Activated CD8-positive, alpha-beta T cell treated with anti-CD3 and anti-CD28 coated beads for 36 hours (primary cell): ENCODE data around the gene LRRTM2. TPM values are rescaled to one million over a fixed set of nuclear protein-coding genes. Genes with fewer than 3 reads are reported as not detected.

Source experiments
- ATAC-seq: fragments of 200-7000 bp; cut with Tn5 transposase; one replicate; pipeline ENCODE4 v1.10.0; 2021; ENCODE audit warnings: mild to moderate bottlenecking, moderate library complexity
- CTCF ChIA-PET: fragments of 350-600 bp; sonication (Branson Sonifier 250); formaldehyde crosslinking; loops from one replicate; lab custom pipeline; 2021; ENCODE audit warnings: antibody characterized with exemption; lab: Charles Lee
- POLR2A ChIA-PET: fragments of 350-600 bp; sonication (Branson Sonifier 250); formaldehyde crosslinking; loops from one replicate; lab custom pipeline; 2021; ENCODE audit warnings: antibody characterized with exemption; lab: Charles Lee
- DNase-seq: peaks from one replicate; pipeline ENCODE4 v3.0.0-alpha.2; 2020
- H3K27ac Mint-ChIP-seq: one replicate; pipeline ENCODE4 v1.8.0; 2021; ENCODE audit warnings: mild to moderate bottlenecking, mixed read lengths
- H3K27me3 Mint-ChIP-seq: one replicate; pipeline ENCODE4 v1.8.0; 2021; ENCODE audit warnings: mixed read lengths
- H3K36me3 Mint-ChIP-seq: one replicate; pipeline ENCODE4 v1.8.0; 2021; ENCODE audit warnings: low read depth, mixed read lengths
- H3K4me1 Mint-ChIP-seq: one replicate; pipeline ENCODE4 v1.8.0; 2021; ENCODE audit warnings: low read depth, mixed read lengths
- H3K4me3 Mint-ChIP-seq: one replicate; pipeline ENCODE4 v1.8.0; 2021; ENCODE audit warnings: mild to moderate bottlenecking, moderate library complexity, mixed read lengths
- H3K9me3 Mint-ChIP-seq: one replicate; pipeline ENCODE4 v1.8.0; 2021; ENCODE audit warnings: mixed read lengths
- CTCF ChIP-seq: fragments of 200-600 bp; IDR thresholded peaks from one replicate; pipeline ENCODE4 v1.8.0; 2022; ENCODE audit warnings: antibody characterized with exemption, mild to moderate bottlenecking
- intact Hi-C: fragments of 100-400 bp; cut with micrococcal nuclease; formaldehyde crosslinking; loops from one replicate; pipeline ENCODE4 v1.10.0; 2022
- total RNA-seq, 2 experiments: library from RNA; stranded (reverse); gene quantifications; one replicate each; pipeline ENCODE4 v1.2.3, GENCODE V29; 2021

LRRTM2 gene
- total RNA-seq, 2 experiments from 2014 or later, result not detected

- Mint-ChIP-seq H3K4me3 (no peak overlapping the region), H3K27ac (no peak overlapping the region)
These were observed 24.2 kb downstream of the LRRTM2 start for GRCh38 chr5:138850865-138851435.

GRCh38 chr5:138849882-138850281 is 25.3 kb downstream of the LRRTM2 start:
- intact Hi-C loops, result no loop called here
- peaks cover 6% of the 10 kb centered on the region for H3K27me3 Mint-ChIP-seq
- POLR2A ChIA-PET, result no interaction called here
- H3K4me1 Mint-ChIP-seq, result peaks cover 11% of the 10 kb centered on the region
- H3K4me3 Mint-ChIP-seq, result no peak overlapping the region
- H3K27ac Mint-ChIP-seq, result no peak overlapping the region
- no peak for ATAC-seq
- TF ChIP-seq CTCF, result no peak
- no peak for DNase-seq
- CTCF ChIA-PET, result no interaction called here
- H3K9me3 Mint-ChIP-seq, result no peaks in the 10 kb centered on the region
- no peaks in the 10 kb centered on the region for H3K36me3 Mint-ChIP-seq

More at GRCh38 chr5:138850865-138851435, 24.2 kb downstream of the LRRTM2 start:
- CTCF ChIA-PET, result no interaction called here
- H3K4me1 Mint-ChIP-seq, result peaks cover 11% of the 10 kb centered on the region
- peaks cover 6% of the 10 kb centered on the region for H3K27me3 Mint-ChIP-seq
- H3K36me3 Mint-ChIP-seq, result no peaks in the 10 kb centered on the region
- TF ChIP-seq CTCF, result no peak
- no peak for ATAC-seq
- intact Hi-C loops, result no loop called here
- no peaks in the 10 kb centered on the region for H3K9me3 Mint-ChIP-seq
- POLR2A ChIA-PET, result no interaction called here
- no peak for DNase-seq

GRCh38 chr5:138849439-138849838 is 25.7 kb downstream of the LRRTM2 start:
- H3K9me3 Mint-ChIP-seq, result no peaks in the 10 kb centered on the region
- intact Hi-C loops, result no loop called here
- no peak for TF ChIP-seq CTCF
- H3K27me3 Mint-ChIP-seq, result peaks cover 3% of the 10 kb centered on the region
- H3K4me3 Mint-ChIP-seq, result no peak overlapping the region
- peaks cover 11% of the 10 kb centered on the region for H3K4me1 Mint-ChIP-seq
- ATAC-seq (no peak), DNase-seq (no peak)
- H3K36me3 Mint-ChIP-seq, result no peaks in the 10 kb centered on the region
- ChIA-PET POLR2A (no interaction called here), CTCF (no interaction called here)
- no peak overlapping the region for H3K27ac Mint-ChIP-seq

GRCh38 chr5:138844812-138845513 is 30.2 kb downstream of the LRRTM2 start:
- no peak for DNase-seq
- POLR2A ChIA-PET, result no interaction called here
- Mint-ChIP-seq H3K4me1 (peaks cover 6% of the 10 kb centered on the region), H3K4me3 (no peak overlapping the region), H3K27me3 (no peaks in the 10 kb centered on the region), H3K36me3 (no peaks in the 10 kb centered on the region), H3K27ac (no peak overlapping the region), H3K9me3 (no peaks in the 10 kb centered on the region)
- CTCF ChIA-PET, result interaction anchor here (1.0 kb wide), 1 partner anchor 21 kb away, joined by 3 read pairs; no protein-coding TSS in a partner anchor
- TF ChIP-seq CTCF, result no peak
- intact Hi-C loops, result no loop called here
- ATAC-seq, result no peak

- no peak overlapping the region for H3K4me3 Mint-ChIP-seq
- peaks cover 6% of the 10 kb centered on the region for H3K4me1 Mint-ChIP-seq
- POLR2A ChIA-PET, result no interaction called here
- CTCF ChIA-PET, result no interaction called here
- TF ChIP-seq CTCF, result no peak
- H3K36me3 Mint-ChIP-seq, result no peaks in the 10 kb centered on the region
- no peaks in the 10 kb centered on the region for H3K9me3 Mint-ChIP-seq
- intact Hi-C loops, result no loop called here
- ATAC-seq, result no peak
- H3K27me3 Mint-ChIP-seq, result peaks cover 2% of the 10 kb centered on the region
- DNase-seq, result no peak
- H3K27ac Mint-ChIP-seq, result no peak overlapping the region
These were observed 31.0 kb downstream of the LRRTM2 start for GRCh38 chr5:138844125-138844461.
